SK-N-SH treated with all-trans-retinoic acid at 6 μM for 48 hours (cell line): Measurements from ENCODE around the gene MRPL27.

ENCODE experiments used
- ARNTL ChIP-seq: fragments of 450-650 bp; formaldehyde crosslinking; IDR thresholded peaks from 2 replicates; pipeline ENCODE4 v1.5.0; 2020; ENCODE audit warnings: low read depth, mild to moderate bottlenecking, moderate library complexity, borderline replicate concordance
- BACH2 ChIP-seq: fragments of 250-450 bp; sonication (Bioruptor Pico); IDR thresholded peaks from 2 replicates; pipeline ENCODE4 v1.9.0; 2021; ENCODE audit warnings: mild to moderate bottlenecking, borderline replicate concordance
- CSDC2 ChIP-seq: fragments of 250-450 bp; sonication (Bioruptor Pico); IDR thresholded peaks from 2 replicates; pipeline ENCODE4 v1.5.0; 2020; ENCODE audit warnings: mild to moderate bottlenecking, moderate library complexity
- POU6F1 ChIP-seq: fragments of 250-450 bp; sonication (Bioruptor Pico); IDR thresholded peaks from 2 replicates; pipeline ENCODE4 v1.8.0; 2021; ENCODE audit warnings: low read depth, mild to moderate bottlenecking, moderate library complexity, borderline replicate concordance
- RARB ChIP-seq: fragments of 250-450 bp; sonication (Bioruptor Pico); IDR thresholded peaks from 2 replicates; pipeline ENCODE4 v1.8.0; 2021; ENCODE audit warnings: mild to moderate bottlenecking, moderate library complexity
- TSHZ2 ChIP-seq: fragments of 250-450 bp; sonication (Bioruptor Pico); IDR thresholded peaks from 2 replicates; pipeline ENCODE4 v1.5.0; 2020; ENCODE audit warnings: mild to moderate bottlenecking, moderate library complexity
- ZFP30 ChIP-seq: fragments of 450-650 bp; formaldehyde crosslinking; IDR thresholded peaks from 2 replicates; pipeline ENCODE4 v1.5.0; 2022; ENCODE audit warnings: mild to moderate bottlenecking, moderate library complexity
- ZNF70 ChIP-seq: fragments of 450-650 bp; formaldehyde crosslinking; IDR thresholded peaks from 2 replicates; pipeline ENCODE4 v1.5.0; 2020; ENCODE audit warnings: mild to moderate bottlenecking, moderate library complexity
- ZNF8 ChIP-seq: fragments of 450-650 bp; formaldehyde crosslinking; IDR thresholded peaks from 2 replicates; pipeline ENCODE4 v1.5.0; 2020; ENCODE audit warnings: mild to moderate bottlenecking, moderate library complexity

- TF ChIP-seq ZNF8 (no peak), CSDC2 (CRISPR knock-in tag) (no peak), RARB (CRISPR knock-in tag) (no peak), POU6F1 (CRISPR knock-in tag) (no peak), TSHZ2 (no peak), ZFP30 (no peak), BACH2 (CRISPR knock-in tag) (no peak), ZNF70 (CRISPR knock-in tag) (no peak), ARNTL (CRISPR knock-in tag) (no peak)
These were observed 39.3 kb upstream of the MRPL27 start for GRCh38 chr17:50412188-50412732.
